GM12872 (cell line): ENCODE measurements around the gene MYBPC2.

Experiments
- CTCF ChIP-seq: IDR thresholded peaks from 3 replicates; pipeline ENCODE4 v1.5.1; 2011; ENCODE audit warnings: low read depth, mild to moderate bottlenecking, low read length, moderate library complexity; ENCODE audit not compliant: insufficient read depth

The MYBPC2 gene

DNA sequence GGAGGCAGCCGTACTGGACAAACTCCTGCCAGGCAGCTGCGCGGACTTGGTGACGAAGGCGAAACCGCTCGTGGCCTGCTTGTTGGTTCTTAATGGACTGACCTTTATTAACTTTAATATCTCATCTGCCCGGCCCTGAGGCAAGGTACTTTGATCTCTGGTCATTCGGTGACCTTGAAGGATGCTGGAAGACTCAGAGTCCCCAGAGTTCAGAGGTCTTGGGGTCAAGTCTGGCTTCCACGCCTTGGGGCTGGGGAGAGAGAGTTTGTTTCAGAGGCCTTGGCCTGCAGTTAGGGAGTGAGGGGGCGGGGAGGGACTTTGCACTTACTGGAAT is 34.0 kb downstream of the MYBPC2 start:
- no peak for TF ChIP-seq CTCF

- no peak for TF ChIP-seq CTCF
These were observed 34.9 kb downstream of the MYBPC2 start for GRCh38 chr19:50467566-50467965.

DNA sequence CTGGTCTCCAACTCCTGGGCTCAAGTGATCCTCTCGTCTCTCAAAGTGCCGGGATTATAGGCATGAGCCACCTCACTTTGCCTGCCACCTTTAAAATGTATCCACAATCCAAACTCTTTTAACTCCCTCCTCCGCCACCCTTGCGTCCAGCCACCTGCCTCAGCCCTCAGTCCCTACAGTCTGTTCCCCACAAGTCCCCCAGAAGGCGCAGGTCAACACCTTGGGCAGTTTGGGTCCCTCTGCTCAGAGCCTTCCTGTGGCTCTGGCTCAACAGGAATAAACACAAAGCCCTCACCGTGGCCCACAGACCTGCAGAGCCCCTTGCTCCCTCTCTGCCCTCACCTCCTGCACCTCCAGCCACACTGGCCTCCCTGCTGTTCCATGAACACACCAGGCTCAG is 36.1 kb downstream of the MYBPC2 start:
- TF ChIP-seq CTCF = no peak

- no peak for TF ChIP-seq CTCF
These were observed 42.4 kb downstream of the MYBPC2 start for GRCh38 chr19:50475101-50475568.

- TF ChIP-seq CTCF = no peak
These were observed 43.1 kb downstream of the MYBPC2 start for GRCh38 chr19:50475736-50476223.

- TF ChIP-seq CTCF = no peak
These were observed 43.7 kb downstream of the MYBPC2 start, which contains the start of the genes EMC10 and GARIN5A for GRCh38 chr19:50476224-50476906. Gene EMC10 (plus strand): TSS chr19:50476507. CDS start chr19:50476545, 38 bp downstream. Gene GARIN5A (minus strand): TSS chr19:50476848. CDS start chr19:50476388, 460 bp downstream.

DNA sequence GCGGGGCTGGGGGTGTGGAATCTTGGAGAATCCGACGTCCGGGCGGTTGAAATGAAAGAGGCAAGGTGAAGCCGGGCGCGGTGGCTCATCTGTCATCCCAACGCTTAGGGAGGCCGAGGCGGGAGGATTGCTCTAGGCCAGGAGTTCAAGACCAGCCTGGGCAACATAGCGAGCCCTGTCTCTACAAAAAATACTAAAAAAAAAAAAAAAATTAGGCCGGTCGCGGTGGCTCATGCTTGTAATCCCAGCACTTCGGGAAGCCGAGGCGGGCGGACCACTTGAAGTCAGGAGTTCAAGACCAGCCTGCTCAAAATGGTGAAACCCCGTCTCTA is 44.2 kb downstream of the MYBPC2 start:
- TF ChIP-seq CTCF = no peak
